HFF-Myc (cell line): ENCODE measurements around the gene EIF2D.
A peak's percentile ranks its signal among the peaks of the same experiment; 100 is the strongest.

Source experiments
- DNase-seq: peaks from one replicate; pipeline ENCODE4 v3.0.0-alpha.2; 2011; ENCODE audit warnings: low read depth; ENCODE audit errors: extremely low read depth
- H3K4me3 ChIP-seq: replicated peaks from 2 replicates; pipeline ENCODE4 v1.5.1; 2011; ENCODE audit warnings: low read depth, mild to moderate bottlenecking, control low read depth, low read length
- TF ChIP-seq, protein P1 (sequence below): IDR thresholded peaks from 2 replicates; pipeline ENCODE4 v1.5.1; 2012; ENCODE audit warnings: mild to moderate bottlenecking, low read depth, low read length, control low read depth; ENCODE audit errors: missing control alignments

EIF2D gene

DNA sequence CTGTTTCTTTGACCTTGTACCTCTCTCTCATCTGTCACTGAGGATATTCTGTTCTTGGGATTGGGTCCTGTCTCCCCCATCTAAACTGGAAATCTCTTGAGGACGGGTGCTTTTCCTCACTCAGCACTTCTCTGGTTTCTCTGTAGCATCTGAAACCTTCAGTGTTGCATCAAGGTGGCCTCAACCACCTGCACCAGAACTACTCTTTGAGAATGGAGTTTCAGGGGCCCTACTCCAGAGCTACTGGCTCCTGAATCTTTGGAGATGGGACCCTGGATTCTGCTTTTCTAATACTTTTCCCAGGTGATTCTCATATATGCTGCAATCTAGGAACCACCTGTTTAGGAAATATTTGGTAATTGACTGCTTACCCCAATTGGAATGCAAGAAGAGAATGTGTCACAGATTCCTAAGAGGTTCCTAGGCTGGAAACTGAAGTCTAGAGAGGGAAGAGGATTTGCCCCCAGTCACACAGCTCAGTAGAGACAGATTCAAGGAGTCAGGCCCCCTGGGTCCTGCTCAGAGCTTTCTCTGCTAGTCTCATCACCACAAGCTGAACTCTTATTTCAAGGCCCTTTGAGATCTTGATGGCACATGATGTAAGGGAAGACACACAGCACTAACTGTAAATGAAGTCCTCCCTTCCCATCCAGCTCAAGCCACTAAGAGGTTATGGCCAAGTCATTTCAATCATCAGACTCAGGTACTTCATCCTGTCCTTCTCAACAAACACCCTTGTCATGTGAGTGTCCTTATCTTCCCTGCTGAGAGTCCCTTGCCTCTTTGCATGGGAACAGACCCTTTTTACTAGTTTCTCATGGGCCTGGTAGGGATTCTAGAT lies 48.7 kb downstream of the EIF2D start:
- DNase-seq = no peak
- no peak overlapping the region for H3K4me3 ChIP-seq
- TF ChIP-seq, protein P1, sequence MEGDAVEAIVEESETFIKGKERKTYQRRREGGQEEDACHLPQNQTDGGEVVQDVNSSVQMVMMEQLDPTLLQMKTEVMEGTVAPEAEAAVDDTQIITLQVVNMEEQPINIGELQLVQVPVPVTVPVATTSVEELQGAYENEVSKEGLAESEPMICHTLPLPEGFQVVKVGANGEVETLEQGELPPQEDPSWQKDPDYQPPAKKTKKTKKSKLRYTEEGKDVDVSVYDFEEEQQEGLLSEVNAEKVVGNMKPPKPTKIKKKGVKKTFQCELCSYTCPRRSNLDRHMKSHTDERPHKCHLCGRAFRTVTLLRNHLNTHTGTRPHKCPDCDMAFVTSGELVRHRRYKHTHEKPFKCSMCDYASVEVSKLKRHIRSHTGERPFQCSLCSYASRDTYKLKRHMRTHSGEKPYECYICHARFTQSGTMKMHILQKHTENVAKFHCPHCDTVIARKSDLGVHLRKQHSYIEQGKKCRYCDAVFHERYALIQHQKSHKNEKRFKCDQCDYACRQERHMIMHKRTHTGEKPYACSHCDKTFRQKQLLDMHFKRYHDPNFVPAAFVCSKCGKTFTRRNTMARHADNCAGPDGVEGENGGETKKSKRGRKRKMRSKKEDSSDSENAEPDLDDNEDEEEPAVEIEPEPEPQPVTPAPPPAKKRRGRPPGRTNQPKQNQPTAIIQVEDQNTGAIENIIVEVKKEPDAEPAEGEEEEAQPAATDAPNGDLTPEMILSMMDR = no peak

DNA sequence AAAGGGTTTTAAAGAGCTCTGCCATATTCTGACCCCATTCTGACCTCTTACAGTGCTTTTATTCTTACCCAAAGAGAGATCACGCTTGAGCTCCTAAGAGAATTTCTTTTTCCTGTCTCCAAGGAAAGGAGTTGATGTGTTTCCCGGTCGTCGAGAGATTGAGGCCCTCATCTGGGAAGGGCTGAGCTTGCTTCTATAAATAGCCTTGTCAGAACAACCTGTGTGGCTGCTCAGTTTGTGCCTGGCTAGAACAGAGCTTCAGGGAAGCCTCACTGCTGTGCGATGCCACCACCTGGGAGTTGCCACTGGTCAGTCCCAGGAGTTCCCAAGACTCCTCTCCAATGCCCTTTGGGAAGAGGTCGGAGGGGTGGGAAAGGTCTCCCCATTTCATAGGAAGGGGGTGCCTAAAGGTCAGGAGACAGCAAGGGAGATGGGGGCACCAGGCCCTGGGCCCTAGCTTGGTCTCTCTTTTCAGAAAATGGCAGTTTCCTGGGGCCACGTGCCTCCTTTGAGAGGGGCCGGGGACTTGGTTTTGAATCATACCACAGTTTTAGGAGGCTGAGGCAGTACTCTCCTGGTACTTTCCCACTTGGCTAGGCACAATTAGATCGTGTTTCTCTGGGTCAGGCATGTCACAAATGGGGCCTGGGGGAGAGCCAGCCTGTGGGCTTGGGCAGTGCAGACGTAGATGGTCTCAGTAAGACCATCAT lies 52.1 kb downstream of the EIF2D start:
- DNase-seq = no peak
- H3K4me3 ChIP-seq = no peak overlapping the region
- TF ChIP-seq, protein P1 = no peak

DNA sequence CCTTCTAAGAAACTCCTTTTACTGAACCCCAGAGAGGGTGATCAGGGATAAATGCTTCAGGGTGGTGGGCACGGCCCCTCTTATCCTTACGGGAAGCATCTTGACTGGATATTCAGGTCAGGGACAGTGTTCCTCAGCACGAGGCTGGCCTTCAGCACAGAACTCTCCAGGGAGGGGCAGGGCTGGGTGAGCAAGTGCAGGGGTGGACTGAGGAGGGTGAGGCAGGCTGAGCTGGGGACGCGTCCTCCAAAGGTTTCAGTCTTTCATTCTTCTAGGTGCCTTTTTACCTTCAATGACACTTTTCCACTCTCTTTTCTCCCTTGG lies 52.6 kb downstream of the EIF2D start:
- no peak for DNase-seq
- TF ChIP-seq, protein P1 = no peak
- no peak overlapping the region for H3K4me3 ChIP-seq

DNA sequence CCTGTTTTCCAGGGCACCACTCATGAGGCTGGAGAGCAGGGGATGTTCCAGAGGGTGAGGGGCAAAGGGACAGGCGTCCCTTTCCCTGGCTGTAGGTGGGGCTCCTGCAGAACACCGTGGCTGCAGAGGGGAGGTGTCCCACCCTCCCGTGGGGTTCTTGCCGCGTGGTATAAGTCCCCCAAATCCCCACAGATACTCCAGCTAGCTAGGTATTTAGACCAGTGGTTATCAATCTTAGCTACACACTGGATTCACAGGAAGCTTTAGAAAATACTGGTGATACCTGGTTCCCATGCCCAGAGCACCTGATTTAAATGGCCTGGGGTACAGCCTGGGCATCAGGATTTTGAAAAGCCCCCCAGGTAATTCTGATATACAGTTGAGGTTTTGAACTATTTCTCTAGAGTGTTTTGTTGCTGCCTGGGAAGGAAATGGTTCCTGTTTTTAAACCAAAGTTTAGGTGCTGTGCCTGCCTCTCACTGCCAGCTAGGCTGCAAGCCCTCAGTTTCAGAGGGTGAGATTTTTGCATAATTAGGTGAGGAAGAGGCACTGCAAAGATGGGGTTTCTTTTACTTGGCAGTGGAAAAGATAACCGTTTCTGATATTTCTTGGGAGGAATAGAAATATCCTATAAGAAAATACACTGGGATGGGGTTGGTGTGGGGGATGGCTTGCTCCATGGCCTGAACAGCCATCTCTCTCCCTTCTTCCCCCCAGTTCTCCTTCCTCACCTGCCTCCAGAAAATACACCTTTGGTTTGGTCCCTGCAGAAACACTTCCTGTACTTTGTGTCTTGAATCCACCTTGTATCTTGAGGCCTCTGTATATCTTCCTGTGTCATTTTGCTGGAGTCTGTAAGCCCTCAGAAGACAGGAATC lies 53.2 kb downstream of the EIF2D start:
- H3K4me3 ChIP-seq = no peak overlapping the region
- TF ChIP-seq, protein P1 = no peak
- DNase-seq = no peak

DNA sequence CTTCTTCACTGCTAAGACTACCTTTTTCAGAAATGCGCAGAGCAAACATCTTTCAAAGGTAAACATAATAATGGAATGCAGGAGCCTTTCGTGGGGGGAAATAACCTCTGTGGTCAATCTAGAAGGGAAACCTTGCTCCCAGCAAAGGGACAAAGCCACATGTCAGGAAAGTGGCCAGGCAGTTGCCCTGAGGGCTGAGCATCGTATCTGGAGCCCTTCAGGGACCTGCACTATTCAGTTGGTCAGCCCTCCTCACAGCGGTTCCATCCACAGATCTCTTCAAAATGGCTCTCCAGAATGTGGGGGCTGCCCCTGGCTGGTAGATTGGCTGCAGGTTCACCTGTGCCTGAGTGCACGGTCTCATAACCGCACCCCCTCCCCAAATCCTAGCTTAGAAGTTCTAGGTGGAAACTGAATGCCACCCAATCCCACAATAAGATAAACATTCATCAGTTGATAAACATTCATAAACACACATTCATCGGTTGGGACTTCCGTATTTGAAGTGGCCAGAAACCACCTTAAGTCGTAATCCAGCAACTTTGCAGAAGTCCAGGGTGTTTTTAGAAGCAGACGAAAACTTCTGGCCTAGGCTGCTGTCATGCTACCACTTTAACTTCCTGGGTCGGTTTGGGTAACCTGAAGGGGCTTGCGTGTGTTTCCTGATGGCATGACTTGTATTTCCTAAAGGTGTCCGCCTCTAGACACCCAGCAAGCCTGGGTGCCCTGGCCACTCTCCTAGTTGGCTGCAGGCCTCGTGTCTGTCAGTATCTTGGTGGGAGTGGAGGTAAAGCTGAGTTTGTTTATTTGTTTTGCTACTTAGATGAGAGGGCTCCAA lies 54.4 kb downstream of the EIF2D start:
- DNase-seq = no peak
- H3K4me3 ChIP-seq = peak overlapping the region; percentile 53
- TF ChIP-seq, protein P1 = no peak
